ENCODE data around the gene BTBD17.

BTBD17 gene

GRCh38 chr17:74349120-74349519 lies 12.5 kb downstream of the BTBD17 start:
- H3K27me3 ChIP-seq (ENCODE audit: insufficient read depth, low read length, poor library complexity, severe bottlenecking) = no peaks in the 10 kb centered on the region

GRCh38 chr17:74347646-74348045 lies 14.0 kb downstream of the BTBD17 start:
- H2AFZ ChIP-seq (ENCODE audit: low read length) = no peak overlapping the region
- no peaks in the 10 kb centered on the region for H3K9me2 ChIP-seq (replicated peaks; ENCODE audit: low read depth, low read length)
- H3K9me3 ChIP-seq (ENCODE audit: insufficient read depth, low read depth, low read length) = no peaks in the 10 kb centered on the region
- no peaks in the 10 kb centered on the region for H3K27me3 ChIP-seq (ENCODE audit: insufficient read depth, low read length, poor library complexity, severe bottlenecking)
- H3K4me2 ChIP-seq (ENCODE audit: low read depth, low read length, poor library complexity, severe bottlenecking) = no peak overlapping the region
- no peaks in the 10 kb centered on the region for H4K20me1 ChIP-seq (ENCODE audit: insufficient read depth, low read length, poor library complexity, severe bottlenecking)
- no peaks in the 10 kb centered on the region for H3K79me2 ChIP-seq (ENCODE audit: insufficient read depth, low read length)
- no peak overlapping the region for H3K9ac ChIP-seq (ENCODE audit: low read depth, low read length, poor library complexity, severe bottlenecking)
- no peak for TF ChIP-seq EZH2phosphoT487 (IDR thresholded peaks at IDR 0.05; ENCODE audit: borderline replicate concordance)
- TF ChIP-seq CTCF (conservative IDR thresholded peaks at IDR 0.05; ENCODE audit: low read length) = no peak
- H3K36me3 ChIP-seq (ENCODE audit: insufficient read depth, low read length) = no peaks in the 10 kb centered on the region
- no peaks in the 10 kb centered on the region for H3K4me1 ChIP-seq (ENCODE audit: insufficient read depth, low read length, poor library complexity, severe bottlenecking)
- H3K4me3 ChIP-seq (ENCODE audit: low read length, poor library complexity, severe bottlenecking) = no peak overlapping the region
- no peaks in the 10 kb centered on the region for H3F3A ChIP-seq (ENCODE audit: low read depth)

More at GRCh38 chr17:74349120-74349519, 12.5 kb downstream of the BTBD17 start:
- no peak overlapping the region for H3K4me3 ChIP-seq (ENCODE audit: low read length, poor library complexity, severe bottlenecking)
- H3K9ac ChIP-seq (ENCODE audit: low read depth, low read length, poor library complexity, severe bottlenecking) = no peak overlapping the region
- H3K9me2 ChIP-seq (replicated peaks; ENCODE audit: low read depth, low read length) = no peaks in the 10 kb centered on the region
- H2AFZ ChIP-seq (ENCODE audit: low read length) = no peak overlapping the region
- no peaks in the 10 kb centered on the region for H3K4me1 ChIP-seq (ENCODE audit: insufficient read depth, low read length, poor library complexity, severe bottlenecking)
- H4K20me1 ChIP-seq (ENCODE audit: insufficient read depth, low read length, poor library complexity, severe bottlenecking) = no peaks in the 10 kb centered on the region
- H3K36me3 ChIP-seq (ENCODE audit: insufficient read depth, low read length) = no peaks in the 10 kb centered on the region
- H3K9me3 ChIP-seq (ENCODE audit: insufficient read depth, low read depth, low read length) = no peaks in the 10 kb centered on the region
- TF ChIP-seq EZH2phosphoT487 (IDR thresholded peaks at IDR 0.05; ENCODE audit: borderline replicate concordance) (no peak), CTCF (conservative IDR thresholded peaks at IDR 0.05; ENCODE audit: low read length) (no peak)
- no peaks in the 10 kb centered on the region for H3K79me2 ChIP-seq (ENCODE audit: insufficient read depth, low read length)
- H3F3A ChIP-seq (ENCODE audit: low read depth) = no peaks in the 10 kb centered on the region
- no peak overlapping the region for H3K4me2 ChIP-seq (ENCODE audit: low read depth, low read length, poor library complexity, severe bottlenecking)

GRCh38 chr17:74345433-74346241 lies 16.0 kb downstream of the BTBD17 start:
- Histone ChIP-seq H3K27me3 (ENCODE audit: insufficient read depth, low read length, poor library complexity, severe bottlenecking) (no peaks in the 10 kb centered on the region), H3K9me2 (replicated peaks; ENCODE audit: low read depth, low read length) (no peaks in the 10 kb centered on the region), H3K79me2 (ENCODE audit: insufficient read depth, low read length) (no peaks in the 10 kb centered on the region), H3K36me3 (ENCODE audit: insufficient read depth, low read length) (no peaks in the 10 kb centered on the region), H3K4me3 (ENCODE audit: low read length, poor library complexity, severe bottlenecking) (no peak overlapping the region), H4K20me1 (ENCODE audit: insufficient read depth, low read length, poor library complexity, severe bottlenecking) (no peaks in the 10 kb centered on the region), H3K9ac (ENCODE audit: low read depth, low read length, poor library complexity, severe bottlenecking) (no peak overlapping the region), H3F3A (ENCODE audit: low read depth) (no peaks in the 10 kb centered on the region), H3K4me1 (ENCODE audit: insufficient read depth, low read length, poor library complexity, severe bottlenecking) (no peaks in the 10 kb centered on the region), H3K9me3 (ENCODE audit: insufficient read depth, low read depth, low read length) (no peaks in the 10 kb centered on the region), H3K4me2 (ENCODE audit: low read depth, low read length, poor library complexity, severe bottlenecking) (no peak overlapping the region), H2AFZ (ENCODE audit: low read length) (no peak overlapping the region)
- no peak for TF ChIP-seq CTCF (conservative IDR thresholded peaks at IDR 0.05; ENCODE audit: low read length)
- no peak for TF ChIP-seq EZH2phosphoT487 (IDR thresholded peaks at IDR 0.05; ENCODE audit: borderline replicate concordance)

Measured in Loucy (cell line).